WTC11 (cell line): ENCODE measurements around the gene APBA3. TPM values are rescaled to one million over a fixed set of nuclear protein-coding genes. Genes with fewer than 3 reads are reported as not detected.

ENCODE experiments used
- ATAC-seq: fragments of 200-7000 bp; cut with Tn5 transposase; 2 replicates; pipeline ENCODE4 v1.10.0; 2021; ENCODE audit warnings: mild to moderate bottlenecking, moderate library complexity
- CTCF ChIA-PET: fragments of 300-600 bp; sonication (Branson Sonifier 250); formaldehyde crosslinking; loops from one replicate; lab custom pipeline; 2021; ENCODE audit warnings: antibody characterized with exemption; lab: Charles Lee
- POLR2A ChIA-PET: fragments of 350-600 bp; sonication (Branson Sonifier 250); formaldehyde crosslinking; loops from one replicate; lab custom pipeline; 2021; ENCODE audit warnings: antibody characterized with exemption; lab: Charles Lee
- DNase-seq: peaks from one replicate; pipeline ENCODE4 v3.0.0; 2021; ENCODE audit warnings: low spot score
- H3K27ac Mint-ChIP-seq: 2 replicates; pipeline ENCODE4 v1.8.0; 2021; ENCODE audit warnings: mixed read lengths
- H3K27me3 Mint-ChIP-seq: 2 replicates; pipeline ENCODE4 v1.8.0; 2021; ENCODE audit warnings: low read depth, mild to moderate bottlenecking, moderate library complexity, mixed read lengths
- H3K36me3 Mint-ChIP-seq: 2 replicates; pipeline ENCODE4 v1.8.0; 2021; ENCODE audit warnings: mixed read lengths
- H3K4me1 Mint-ChIP-seq: 2 replicates; pipeline ENCODE4 v1.8.0; 2022; ENCODE audit warnings: mixed read lengths
- H3K4me3 Mint-ChIP-seq: 2 replicates; pipeline ENCODE4 v1.8.0; 2021; ENCODE audit warnings: mild to moderate bottlenecking, moderate library complexity, mixed read lengths
- H3K9me3 Mint-ChIP-seq: 2 replicates; pipeline ENCODE4 v1.8.0; 2021; ENCODE audit warnings: mixed read lengths
- ATF1 ChIP-seq: sonication (generic); formaldehyde crosslinking; IDR thresholded peaks from 2 replicates; pipeline ENCODE4 v1.8.1; 2023; ENCODE audit warnings: mild to moderate bottlenecking, moderate library complexity, missing genetic modification reagents
- ATF6 ChIP-seq: sonication (generic); formaldehyde crosslinking; IDR thresholded peaks from 2 replicates; pipeline ENCODE4 v1.8.1; 2023; ENCODE audit warnings: mild to moderate bottlenecking, missing genetic modification reagents
- CBFB ChIP-seq: sonication (generic); formaldehyde crosslinking; IDR thresholded peaks from 2 replicates; pipeline ENCODE4 v1.8.1; 2022; ENCODE audit warnings: mild to moderate bottlenecking, low read depth, missing genetic modification reagents
- CREB1 ChIP-seq: sonication (generic); formaldehyde crosslinking; IDR thresholded peaks from 2 replicates; pipeline ENCODE4 v1.8.0; 2023; ENCODE audit warnings: mild to moderate bottlenecking, missing genetic modification reagents
- CTCF ChIP-seq: fragments of 200-600 bp; IDR thresholded peaks from 2 replicates; pipeline ENCODE4 v1.8.0; 2022; ENCODE audit warnings: antibody characterized with exemption
- ELF4 ChIP-seq: sonication (generic); formaldehyde crosslinking; IDR thresholded peaks from 2 replicates; pipeline ENCODE4 v1.8.1; 2022; ENCODE audit warnings: low read depth, mild to moderate bottlenecking, moderate library complexity, missing genetic modification reagents
- ESRRA ChIP-seq: sonication (generic); formaldehyde crosslinking; IDR thresholded peaks from 2 replicates; pipeline ENCODE4 v1.8.1; 2022; ENCODE audit warnings: mild to moderate bottlenecking, missing genetic modification reagents, borderline replicate concordance
- FOXK1 ChIP-seq: sonication (generic); formaldehyde crosslinking; IDR thresholded peaks from 2 replicates; pipeline ENCODE4 v1.8.0; 2022; ENCODE audit warnings: mild to moderate bottlenecking, moderate library complexity, missing genetic modification reagents
- JUN ChIP-seq: sonication (generic); formaldehyde crosslinking; IDR thresholded peaks from 2 replicates; pipeline ENCODE4 v1.8.0; 2023; ENCODE audit warnings: mild to moderate bottlenecking, missing genetic modification reagents
- NR1H2 ChIP-seq: sonication (generic); formaldehyde crosslinking; IDR thresholded peaks from 2 replicates; pipeline ENCODE4 v1.9.0; 2021; ENCODE audit warnings: mild to moderate bottlenecking, moderate library complexity, missing genetic modification reagents
- TEAD1 ChIP-seq: sonication (generic); formaldehyde crosslinking; IDR thresholded peaks from 2 replicates; pipeline ENCODE4 v1.8.0; 2022; ENCODE audit warnings: mild to moderate bottlenecking, missing genetic modification reagents
- ZNF671 ChIP-seq: fragments of 250-450 bp; sonication (Bioruptor Pico); IDR thresholded peaks from 2 replicates; pipeline ENCODE4 v1.8.0; 2021; ENCODE audit warnings: mild to moderate bottlenecking
- total RNA-seq: library from RNA; stranded (reverse); gene quantifications from 3 replicates; pipeline ENCODE4 v1.2.3, GENCODE V29; 2021
- TF ChIP-seq, protein P1 (sequence below): sonication (generic); formaldehyde crosslinking; IDR thresholded peaks from 2 replicates; pipeline ENCODE4 v1.8.0; 2023; ENCODE audit warnings: missing genetic modification reagents, mild to moderate bottlenecking, borderline replicate concordance
- TF ChIP-seq, protein P2 (sequence below): fragments of 250-450 bp; sonication (Bioruptor Pico); IDR thresholded peaks from 2 replicates; pipeline ENCODE4 v1.9.0; 2021; ENCODE audit warnings: mild to moderate bottlenecking
- TF ChIP-seq, protein P3 (sequence below): sonication (generic); formaldehyde crosslinking; IDR thresholded peaks from 2 replicates; pipeline ENCODE4 v1.8.0; 2022; ENCODE audit warnings: mild to moderate bottlenecking, missing genetic modification reagents
- TF ChIP-seq, protein P4 (sequence below): sonication (generic); formaldehyde crosslinking; IDR thresholded peaks from 2 replicates; pipeline ENCODE4 v1.8.0; 2023; ENCODE audit warnings: missing genetic modification reagents

APBA3 gene
- total RNA-seq, 1 experiment from 2014 or later, result 27.5 TPM

- no peak for TF ChIP-seq ATF6 (CRISPR knock-in tag)
- TF ChIP-seq CBFB (CRISPR knock-in tag), result no peak
- TF ChIP-seq CTCF, result no peak
- TF ChIP-seq ATF1 (CRISPR knock-in tag), result no peak
- TF ChIP-seq, protein P1, sequence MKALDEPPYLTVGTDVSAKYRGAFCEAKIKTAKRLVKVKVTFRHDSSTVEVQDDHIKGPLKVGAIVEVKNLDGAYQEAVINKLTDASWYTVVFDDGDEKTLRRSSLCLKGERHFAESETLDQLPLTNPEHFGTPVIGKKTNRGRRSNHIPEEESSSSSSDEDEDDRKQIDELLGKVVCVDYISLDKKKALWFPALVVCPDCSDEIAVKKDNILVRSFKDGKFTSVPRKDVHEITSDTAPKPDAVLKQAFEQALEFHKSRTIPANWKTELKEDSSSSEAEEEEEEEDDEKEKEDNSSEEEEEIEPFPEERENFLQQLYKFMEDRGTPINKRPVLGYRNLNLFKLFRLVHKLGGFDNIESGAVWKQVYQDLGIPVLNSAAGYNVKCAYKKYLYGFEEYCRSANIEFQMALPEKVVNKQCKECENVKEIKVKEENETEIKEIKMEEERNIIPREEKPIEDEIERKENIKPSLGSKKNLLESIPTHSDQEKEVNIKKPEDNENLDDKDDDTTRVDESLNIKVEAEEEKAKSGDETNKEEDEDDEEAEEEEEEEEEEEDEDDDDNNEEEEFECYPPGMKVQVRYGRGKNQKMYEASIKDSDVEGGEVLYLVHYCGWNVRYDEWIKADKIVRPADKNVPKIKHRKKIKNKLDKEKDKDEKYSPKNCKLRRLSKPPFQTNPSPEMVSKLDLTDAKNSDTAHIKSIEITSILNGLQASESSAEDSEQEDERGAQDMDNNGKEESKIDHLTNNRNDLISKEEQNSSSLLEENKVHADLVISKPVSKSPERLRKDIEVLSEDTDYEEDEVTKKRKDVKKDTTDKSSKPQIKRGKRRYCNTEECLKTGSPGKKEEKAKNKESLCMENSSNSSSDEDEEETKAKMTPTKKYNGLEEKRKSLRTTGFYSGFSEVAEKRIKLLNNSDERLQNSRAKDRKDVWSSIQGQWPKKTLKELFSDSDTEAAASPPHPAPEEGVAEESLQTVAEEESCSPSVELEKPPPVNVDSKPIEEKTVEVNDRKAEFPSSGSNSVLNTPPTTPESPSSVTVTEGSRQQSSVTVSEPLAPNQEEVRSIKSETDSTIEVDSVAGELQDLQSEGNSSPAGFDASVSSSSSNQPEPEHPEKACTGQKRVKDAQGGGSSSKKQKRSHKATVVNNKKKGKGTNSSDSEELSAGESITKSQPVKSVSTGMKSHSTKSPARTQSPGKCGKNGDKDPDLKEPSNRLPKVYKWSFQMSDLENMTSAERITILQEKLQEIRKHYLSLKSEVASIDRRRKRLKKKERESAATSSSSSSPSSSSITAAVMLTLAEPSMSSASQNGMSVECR (CRISPR knock-in tag), result no peak
- TF ChIP-seq, protein P2, sequence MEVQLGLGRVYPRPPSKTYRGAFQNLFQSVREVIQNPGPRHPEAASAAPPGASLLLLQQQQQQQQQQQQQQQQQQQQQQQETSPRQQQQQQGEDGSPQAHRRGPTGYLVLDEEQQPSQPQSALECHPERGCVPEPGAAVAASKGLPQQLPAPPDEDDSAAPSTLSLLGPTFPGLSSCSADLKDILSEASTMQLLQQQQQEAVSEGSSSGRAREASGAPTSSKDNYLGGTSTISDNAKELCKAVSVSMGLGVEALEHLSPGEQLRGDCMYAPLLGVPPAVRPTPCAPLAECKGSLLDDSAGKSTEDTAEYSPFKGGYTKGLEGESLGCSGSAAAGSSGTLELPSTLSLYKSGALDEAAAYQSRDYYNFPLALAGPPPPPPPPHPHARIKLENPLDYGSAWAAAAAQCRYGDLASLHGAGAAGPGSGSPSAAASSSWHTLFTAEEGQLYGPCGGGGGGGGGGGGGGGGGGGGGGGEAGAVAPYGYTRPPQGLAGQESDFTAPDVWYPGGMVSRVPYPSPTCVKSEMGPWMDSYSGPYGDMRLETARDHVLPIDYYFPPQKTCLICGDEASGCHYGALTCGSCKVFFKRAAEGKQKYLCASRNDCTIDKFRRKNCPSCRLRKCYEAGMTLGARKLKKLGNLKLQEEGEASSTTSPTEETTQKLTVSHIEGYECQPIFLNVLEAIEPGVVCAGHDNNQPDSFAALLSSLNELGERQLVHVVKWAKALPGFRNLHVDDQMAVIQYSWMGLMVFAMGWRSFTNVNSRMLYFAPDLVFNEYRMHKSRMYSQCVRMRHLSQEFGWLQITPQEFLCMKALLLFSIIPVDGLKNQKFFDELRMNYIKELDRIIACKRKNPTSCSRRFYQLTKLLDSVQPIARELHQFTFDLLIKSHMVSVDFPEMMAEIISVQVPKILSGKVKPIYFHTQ (CRISPR knock-in tag), result no peak
- TF ChIP-seq JUN, result no peak
- TF ChIP-seq, protein P3, sequence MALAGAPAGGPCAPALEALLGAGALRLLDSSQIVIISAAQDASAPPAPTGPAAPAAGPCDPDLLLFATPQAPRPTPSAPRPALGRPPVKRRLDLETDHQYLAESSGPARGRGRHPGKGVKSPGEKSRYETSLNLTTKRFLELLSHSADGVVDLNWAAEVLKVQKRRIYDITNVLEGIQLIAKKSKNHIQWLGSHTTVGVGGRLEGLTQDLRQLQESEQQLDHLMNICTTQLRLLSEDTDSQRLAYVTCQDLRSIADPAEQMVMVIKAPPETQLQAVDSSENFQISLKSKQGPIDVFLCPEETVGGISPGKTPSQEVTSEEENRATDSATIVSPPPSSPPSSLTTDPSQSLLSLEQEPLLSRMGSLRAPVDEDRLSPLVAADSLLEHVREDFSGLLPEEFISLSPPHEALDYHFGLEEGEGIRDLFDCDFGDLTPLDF (CRISPR knock-in tag), result no peak
- TF ChIP-seq ZNF671, result no peak
- TF ChIP-seq, protein P4, sequence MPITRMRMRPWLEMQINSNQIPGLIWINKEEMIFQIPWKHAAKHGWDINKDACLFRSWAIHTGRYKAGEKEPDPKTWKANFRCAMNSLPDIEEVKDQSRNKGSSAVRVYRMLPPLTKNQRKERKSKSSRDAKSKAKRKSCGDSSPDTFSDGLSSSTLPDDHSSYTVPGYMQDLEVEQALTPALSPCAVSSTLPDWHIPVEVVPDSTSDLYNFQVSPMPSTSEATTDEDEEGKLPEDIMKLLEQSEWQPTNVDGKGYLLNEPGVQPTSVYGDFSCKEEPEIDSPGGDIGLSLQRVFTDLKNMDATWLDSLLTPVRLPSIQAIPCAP (CRISPR knock-in tag), result no peak
- no peak for TF ChIP-seq NR1H2 (CRISPR knock-in tag)
- no peak for TF ChIP-seq ESRRA (CRISPR knock-in tag)
- TF ChIP-seq ELF4 (CRISPR knock-in tag), result no peak
- TF ChIP-seq FOXK1 (CRISPR knock-in tag), result no peak
- TF ChIP-seq TEAD1 (CRISPR knock-in tag), result no peak
- no peak for TF ChIP-seq CREB1 (CRISPR knock-in tag)
- TF ChIP-seq, all 79 proteins: peak for 0
- Mint-ChIP-seq H3K9me3 (peaks cover 7% of the 10 kb centered on the region), H3K27ac (no peak overlapping the region), H3K27me3 (peaks cover 20% of the 10 kb centered on the region), H3K4me1 (0 out of 2 replicates have a peak, but pooled peaks cover 4% of the 10 kb centered on the region), H3K4me3 (no peak overlapping the region), H3K36me3 (no peaks in the 10 kb centered on the region)
- no peak for DNase-seq
- CTCF ChIA-PET, result interaction anchor here (0.7 to 1.8 kb wide), 2 partner anchors 16 to 42 kb away, joined by 4 to 5 read pairs; no protein-coding TSS in a partner anchor
- ATAC-seq, result no peak
- POLR2A ChIA-PET, result no interaction called here
These were observed 44.4 kb upstream of the APBA3 start for GRCh38 chr19:3805859-3806258.
